LNCaP clone FGC (cell line): Measurements from ENCODE around the gene CPNE8.

ENCODE experiments used
- DNase-seq: peaks from one replicate; pipeline ENCODE4 v3.0.0-alpha.2; 2011; ENCODE audit warnings: low read depth
- H3K4me3 ChIP-seq: 2 replicates; pipeline ENCODE4 v1.5.1; 2011; ENCODE audit warnings: mild to moderate bottlenecking, low read depth, low read length, control low read depth
- TF ChIP-seq, protein P1 (sequence below): IDR thresholded peaks from 2 replicates; pipeline ENCODE4 v1.5.1; 2012; ENCODE audit warnings: mild to moderate bottlenecking; ENCODE audit not compliant: control insufficient read depth, insufficient read depth; ENCODE audit errors: extremely low read depth

CPNE8 gene

DNA sequence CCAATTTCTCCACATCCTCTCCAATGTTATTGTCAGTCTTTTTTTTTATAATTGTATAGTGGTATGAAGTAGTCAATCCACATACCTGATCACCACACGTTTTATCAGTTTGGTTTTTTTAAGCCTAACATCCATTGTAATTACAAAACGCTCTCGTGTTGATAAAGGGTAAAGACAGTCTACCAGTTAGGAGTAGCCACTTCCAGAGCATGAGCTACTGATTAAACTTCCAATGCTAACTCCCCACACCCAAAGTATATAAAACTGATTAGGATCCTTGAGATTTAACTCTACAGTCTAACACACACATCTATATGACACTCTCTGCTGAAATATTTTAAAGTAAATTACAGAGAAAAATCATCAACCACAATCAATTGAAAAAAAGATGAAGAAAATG, 20.7 kb downstream of the CPNE8 start:
- TF ChIP-seq, protein P1, sequence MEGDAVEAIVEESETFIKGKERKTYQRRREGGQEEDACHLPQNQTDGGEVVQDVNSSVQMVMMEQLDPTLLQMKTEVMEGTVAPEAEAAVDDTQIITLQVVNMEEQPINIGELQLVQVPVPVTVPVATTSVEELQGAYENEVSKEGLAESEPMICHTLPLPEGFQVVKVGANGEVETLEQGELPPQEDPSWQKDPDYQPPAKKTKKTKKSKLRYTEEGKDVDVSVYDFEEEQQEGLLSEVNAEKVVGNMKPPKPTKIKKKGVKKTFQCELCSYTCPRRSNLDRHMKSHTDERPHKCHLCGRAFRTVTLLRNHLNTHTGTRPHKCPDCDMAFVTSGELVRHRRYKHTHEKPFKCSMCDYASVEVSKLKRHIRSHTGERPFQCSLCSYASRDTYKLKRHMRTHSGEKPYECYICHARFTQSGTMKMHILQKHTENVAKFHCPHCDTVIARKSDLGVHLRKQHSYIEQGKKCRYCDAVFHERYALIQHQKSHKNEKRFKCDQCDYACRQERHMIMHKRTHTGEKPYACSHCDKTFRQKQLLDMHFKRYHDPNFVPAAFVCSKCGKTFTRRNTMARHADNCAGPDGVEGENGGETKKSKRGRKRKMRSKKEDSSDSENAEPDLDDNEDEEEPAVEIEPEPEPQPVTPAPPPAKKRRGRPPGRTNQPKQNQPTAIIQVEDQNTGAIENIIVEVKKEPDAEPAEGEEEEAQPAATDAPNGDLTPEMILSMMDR, result no peak
- DNase-seq, result no peak
- no peak overlapping the region for H3K4me3 ChIP-seq

DNA sequence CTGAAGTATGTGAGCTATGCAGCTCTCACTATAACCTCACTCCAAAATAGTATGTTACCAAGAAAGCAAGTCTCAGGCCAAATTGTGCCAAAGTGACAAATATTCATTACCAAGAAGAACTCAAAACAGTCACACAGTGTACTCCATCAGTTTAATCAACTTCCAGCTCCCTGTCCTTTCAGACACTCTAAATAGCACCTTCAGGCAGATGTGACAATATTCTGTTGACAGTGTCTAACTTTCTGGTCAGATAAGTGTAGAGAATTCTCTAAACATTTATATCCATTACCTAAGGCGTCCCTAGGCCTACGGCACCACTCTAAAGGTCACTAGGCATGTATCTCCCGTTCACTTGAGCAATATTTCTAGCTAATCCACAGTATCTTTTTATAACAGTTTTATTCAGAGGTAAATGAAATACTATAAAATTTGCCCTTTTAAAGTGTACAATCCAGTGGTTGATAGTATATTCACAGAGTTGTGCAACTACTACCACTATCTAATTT, 21.7 kb downstream of the CPNE8 start:
- no peak overlapping the region for H3K4me3 ChIP-seq
- no peak for DNase-seq
- TF ChIP-seq, protein P1, result no peak

DNA sequence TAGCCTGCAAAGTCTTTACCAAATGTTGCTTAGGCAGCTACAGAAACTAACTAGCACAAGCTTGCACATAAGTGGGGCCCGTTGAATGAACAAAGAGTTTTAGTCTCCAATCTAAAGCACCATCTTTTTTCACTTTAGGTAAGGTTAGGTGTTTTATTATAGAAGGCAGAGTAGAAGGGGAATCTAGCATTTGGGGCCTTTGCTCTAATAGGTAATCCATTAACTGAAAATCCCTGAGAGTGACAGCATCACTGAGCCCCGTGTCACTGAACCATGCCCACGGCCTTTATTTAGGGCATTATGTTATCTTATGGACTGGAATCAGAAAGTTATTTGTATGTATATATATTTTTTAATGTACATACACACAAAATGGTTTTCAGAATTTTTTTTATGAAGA, 25.1 kb downstream of the CPNE8 start:
- TF ChIP-seq, protein P1, result no peak
- H3K4me3 ChIP-seq, result no peak overlapping the region
- no peak for DNase-seq

DNA sequence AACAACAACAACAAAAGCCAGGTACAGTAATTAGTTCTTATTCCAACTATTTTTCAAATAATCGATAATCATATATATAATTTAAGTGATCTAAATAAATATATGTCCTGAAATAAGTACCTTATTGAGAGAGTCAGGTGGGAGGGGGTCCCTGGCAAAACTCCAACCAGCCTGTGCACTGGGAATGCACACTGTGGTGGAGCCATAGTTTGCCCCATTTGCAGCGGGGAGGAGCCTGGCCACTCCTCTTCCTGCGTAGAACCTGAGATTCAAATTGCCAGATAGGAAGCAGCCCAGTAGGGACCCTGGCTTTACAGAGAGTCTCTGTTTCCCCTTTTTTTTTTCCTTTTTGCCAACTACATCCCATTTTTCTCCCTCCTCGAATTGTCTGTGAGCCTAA, 26.4 kb downstream of the CPNE8 start:
- H3K4me3 ChIP-seq, result no peak overlapping the region
- TF ChIP-seq, protein P1, result no peak
- DNase-seq, result no peak

DNA sequence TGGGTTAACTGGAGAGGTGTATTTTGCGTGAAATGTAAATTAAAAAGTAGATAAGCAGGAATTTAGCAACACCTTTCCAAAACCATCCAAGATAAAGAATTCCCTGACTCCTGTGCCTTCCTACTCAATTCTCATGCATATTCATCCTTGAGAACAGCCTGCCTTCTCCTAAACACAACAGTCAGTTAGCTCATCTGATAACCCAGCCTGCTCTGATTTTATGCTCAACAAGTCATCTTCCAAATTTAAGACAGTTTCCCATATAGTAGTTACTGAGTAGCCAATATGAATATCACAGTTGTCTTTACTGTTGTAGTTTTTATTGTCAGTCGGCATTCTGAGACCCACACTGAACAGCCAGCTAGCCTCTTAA, 27.1 kb downstream of the CPNE8 start:
- no peak overlapping the region for H3K4me3 ChIP-seq
- TF ChIP-seq, protein P1, result no peak

DNA sequence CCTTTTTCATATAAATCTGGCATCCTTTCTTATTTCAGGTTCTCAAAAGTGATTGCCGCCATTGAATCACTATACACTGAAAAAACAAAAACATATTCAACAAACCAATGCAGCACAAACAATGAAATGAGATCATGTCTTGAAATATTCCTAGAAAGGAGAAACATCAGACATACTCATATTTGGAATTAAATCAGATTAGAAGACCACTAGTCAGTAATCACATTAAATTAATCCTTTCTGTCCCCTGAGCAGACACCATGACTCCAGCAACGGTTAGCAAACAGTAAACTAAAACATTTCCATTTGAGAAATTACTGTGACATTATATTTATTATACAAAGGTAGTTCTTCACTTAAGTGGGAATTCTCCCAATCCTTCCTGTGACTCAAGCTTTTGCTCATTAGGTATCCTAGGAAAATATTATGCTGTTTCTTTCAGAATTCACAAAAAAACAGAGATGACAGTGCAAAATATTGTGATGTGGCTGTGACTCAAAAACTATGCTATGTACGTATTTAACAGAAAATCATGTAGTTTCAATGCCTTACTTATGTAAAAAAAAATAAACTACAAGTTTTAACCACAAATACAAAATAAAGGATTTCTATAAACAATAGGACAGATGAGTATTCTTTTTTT, 29.7 kb downstream of the CPNE8 start:
- TF ChIP-seq, protein P1, result no peak
- DNase-seq, result no peak
- H3K4me3 ChIP-seq, result no peak overlapping the region

More for the DNA sequence above, 27.1 kb downstream of the CPNE8 start:
- DNase-seq, result no peak

DNA sequence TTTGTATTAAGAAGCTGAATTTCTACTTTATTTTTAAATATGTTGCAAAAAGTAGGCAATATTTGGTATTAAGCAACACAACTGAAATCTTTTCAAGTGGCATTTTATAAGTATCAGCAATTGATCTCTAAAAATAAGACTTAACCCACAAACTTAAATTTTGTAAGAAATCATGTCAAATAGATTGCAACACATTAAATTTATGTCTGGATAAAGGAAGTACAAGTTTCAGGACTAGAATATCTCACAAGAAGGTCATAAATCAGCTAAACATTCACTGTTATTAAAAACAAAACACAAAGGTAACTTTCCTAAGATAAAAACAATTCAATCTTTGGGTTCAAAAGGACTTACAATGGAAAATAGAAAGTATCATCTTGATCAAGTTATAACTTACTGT, 32.8 kb downstream of the CPNE8 start:
- no peak for DNase-seq
- H3K4me3 ChIP-seq, result no peak overlapping the region
- TF ChIP-seq, protein P1, result no peak
